H1 (cell line): ENCODE measurements around the gene RAB26. TPM values are rescaled to one million over a fixed set of nuclear protein-coding genes. Genes with fewer than 3 reads are reported as not detected.

ENCODE experiments used
- CBX5 ChIP-seq: fragments of 300-800, 300-1000 bp; sonication (generic); IDR thresholded peaks from 2 replicates; pipeline ENCODE4 v1.7.1; 2016; ENCODE audit warnings: antibody characterized with exemption, low read length, low read depth
- NANOG ChIP-seq: IDR thresholded peaks from 2 replicates; pipeline ENCODE4 v1.6.1; 2011; ENCODE audit warnings: low read length, low read depth, mild to moderate bottlenecking, inconsistent platforms; ENCODE audit not compliant: insufficient read depth, poor library complexity, severe bottlenecking
- RFX5 ChIP-seq: IDR thresholded peaks from 2 replicates; pipeline ENCODE4 v1.6.1; 2011; ENCODE audit warnings: low read depth, low read length, improper control_type of control experiment, borderline replicate concordance
- RXRA ChIP-seq: IDR thresholded peaks from 2 replicates; pipeline ENCODE4 v1.6.1; 2011; ENCODE audit warnings: low read depth, mild to moderate bottlenecking, low read length, moderate library complexity; ENCODE audit not compliant: insufficient read depth
- SIN3A ChIP-seq, 2 experiments: IDR thresholded peaks in 1 of 2; conservative IDR thresholded peaks in 1 of 2; 2 replicates each; pipeline ENCODE4 v1.6.1; 2011 to 2012; ENCODE audit warnings: low read length in 2 of 2, improper control_type of control experiment in 1 of 2, low read depth in 1 of 2, mild to moderate bottlenecking in 1 of 2
- USF2 ChIP-seq: IDR thresholded peaks from 2 replicates; pipeline ENCODE4 v1.6.1; 2011; ENCODE audit warnings: low read length, improper control_type of control experiment
- polyA plus RNA-seq, 7 experiments: library from polyadenylated mRNA; depleted of rRNA in 3 of 7; stranded (reverse) in 5 of 7; unstranded in 2 of 7; fragments of >200 nt in 5 of 7; fragments of 200-250 nt in 2 of 7; gene quantifications; 1 replicate in 5 of 7; 2 replicates in 1 of 7; 4 replicates in 1 of 7; pipeline versions ENCODE4 v1.2.1 to v1.2.3, GENCODE V29; 2011 to 2013; ENCODE audit warnings: missing spikeins in 2 of 7, mixed read lengths in 2 of 7
- total RNA-seq: library from RNA; stranded (reverse); fragmentation: NEBNext Ultra II Directional; extraction: Animal tissue kit (Norgen Biotek cat#: 25700); gene quantifications from 2 replicates; pipeline ENCODE4 v1.2.1, GENCODE V29; 2021

RAB26 gene
- total and polyA plus RNA-seq, 2 of the 8 experiments (the other 6 are each of a cell fraction or from before 2014, with no cell fraction given), result 4.3 to 5.4 TPM

GRCh38 chr16:2161911-2162310 is 13.5 kb downstream of the RAB26 start (continued):
- no peak for TF ChIP-seq SIN3A (conservative IDR thresholded peaks at IDR 0.05 in 1 of 2, IDR thresholded peaks at IDR 0.05 in 1 of 2; ENCODE audit: low read depth in 1 of 2, low read length in 2 of 2)
- no peak for TF ChIP-seq USF2
- TF ChIP-seq RFX5, result no peak
- no peak for TF ChIP-seq NANOG
- no peak for TF ChIP-seq CBX5
- TF ChIP-seq RXRA, result no peak
